WTC11 (cell line): ENCODE data around the gene ITPKA. TPM values are rescaled to one million over a fixed set of nuclear protein-coding genes. Genes with fewer than 3 reads are reported as not detected.

Experiments used
- ATAC-seq: fragments of 200-7000 bp; cut with Tn5 transposase; 2 replicates; pipeline ENCODE4 v1.10.0; 2021; ENCODE audit warnings: mild to moderate bottlenecking, moderate library complexity
- CTCF ChIA-PET: fragments of 300-600 bp; sonication (Branson Sonifier 250); formaldehyde crosslinking; loops from one replicate; lab custom pipeline; 2021; ENCODE audit warnings: antibody characterized with exemption; lab: Charles Lee
- POLR2A ChIA-PET: fragments of 350-600 bp; sonication (Branson Sonifier 250); formaldehyde crosslinking; loops from one replicate; lab custom pipeline; 2021; ENCODE audit warnings: antibody characterized with exemption; lab: Charles Lee
- DNase-seq: peaks from one replicate; pipeline ENCODE4 v3.0.0; 2021; ENCODE audit warnings: low spot score
- H3K27ac Mint-ChIP-seq: 2 replicates; pipeline ENCODE4 v1.8.0; 2021; ENCODE audit warnings: mixed read lengths
- H3K27me3 Mint-ChIP-seq: 2 replicates; pipeline ENCODE4 v1.8.0; 2021; ENCODE audit warnings: low read depth, mild to moderate bottlenecking, moderate library complexity, mixed read lengths
- H3K36me3 Mint-ChIP-seq: 2 replicates; pipeline ENCODE4 v1.8.0; 2021; ENCODE audit warnings: mixed read lengths
- H3K4me1 Mint-ChIP-seq: 2 replicates; pipeline ENCODE4 v1.8.0; 2022; ENCODE audit warnings: mixed read lengths
- H3K4me3 Mint-ChIP-seq: 2 replicates; pipeline ENCODE4 v1.8.0; 2021; ENCODE audit warnings: mild to moderate bottlenecking, moderate library complexity, mixed read lengths
- H3K9me3 Mint-ChIP-seq: 2 replicates; pipeline ENCODE4 v1.8.0; 2021; ENCODE audit warnings: mixed read lengths
- E2F1 ChIP-seq: sonication (generic); formaldehyde crosslinking; IDR thresholded peaks from 2 replicates; pipeline ENCODE4 v1.8.0; 2022; ENCODE audit warnings: mild to moderate bottlenecking, missing genetic modification reagents
- ETV6 ChIP-seq: sonication (generic); formaldehyde crosslinking; IDR thresholded peaks from 2 replicates; pipeline ENCODE4 v1.8.1; 2022; ENCODE audit warnings: mild to moderate bottlenecking, missing genetic modification reagents
- FOXJ3 ChIP-seq: sonication (generic); formaldehyde crosslinking; IDR thresholded peaks from 2 replicates; pipeline ENCODE4 v1.9.0; 2021; ENCODE audit warnings: missing genetic modification reagents, mild to moderate bottlenecking, borderline replicate concordance
- GTF2I ChIP-seq: fragments of 250-450 bp; sonication (Bioruptor Pico); conservative IDR thresholded peaks from 2 replicates; pipeline ENCODE4 v1.4.0; 2021; ENCODE audit warnings: mild to moderate bottlenecking
- HMGXB4 ChIP-seq: sonication (generic); formaldehyde crosslinking; IDR thresholded peaks from 2 replicates; pipeline ENCODE4 v1.8.1; 2023; ENCODE audit warnings: mild to moderate bottlenecking, moderate library complexity, missing genetic modification reagents
- IRF2 ChIP-seq: sonication (generic); formaldehyde crosslinking; IDR thresholded peaks from 2 replicates; pipeline ENCODE4 v1.8.0; 2022; ENCODE audit warnings: low read depth, missing genetic modification reagents, borderline replicate concordance
- MXD4 ChIP-seq: fragments of 250-450 bp; sonication (Bioruptor Pico); IDR thresholded peaks from 2 replicates; pipeline ENCODE4 v1.8.0; 2021; ENCODE audit warnings: mild to moderate bottlenecking, moderate library complexity, borderline replicate concordance
- MYBL2 ChIP-seq: sonication (generic); formaldehyde crosslinking; IDR thresholded peaks from 2 replicates; pipeline ENCODE4 v1.8.1; 2023; ENCODE audit warnings: mild to moderate bottlenecking, moderate library complexity, missing genetic modification reagents
- NR1H2 ChIP-seq: sonication (generic); formaldehyde crosslinking; IDR thresholded peaks from 2 replicates; pipeline ENCODE4 v1.9.0; 2021; ENCODE audit warnings: mild to moderate bottlenecking, moderate library complexity, missing genetic modification reagents
- TP53 ChIP-seq: sonication (generic); formaldehyde crosslinking; IDR thresholded peaks from 2 replicates; pipeline ENCODE4 v1.8.1; 2023; ENCODE audit warnings: mild to moderate bottlenecking, missing genetic modification reagents
- ZNF219 ChIP-seq: sonication (generic); formaldehyde crosslinking; IDR thresholded peaks from 2 replicates; pipeline ENCODE4 v1.8.0; 2023; ENCODE audit warnings: missing genetic modification reagents, mild to moderate bottlenecking, borderline replicate concordance
- ZNF281 ChIP-seq: sonication (generic); formaldehyde crosslinking; IDR thresholded peaks from 2 replicates; pipeline ENCODE4 v1.8.0; 2023; ENCODE audit warnings: mild to moderate bottlenecking, missing genetic modification reagents
- ZNF317 ChIP-seq: sonication (generic); formaldehyde crosslinking; IDR thresholded peaks from 2 replicates; pipeline ENCODE4 v1.8.1; 2023; ENCODE audit warnings: low read depth, mild to moderate bottlenecking, moderate library complexity, missing genetic modification reagents, borderline replicate concordance
- ZNF425 ChIP-seq: fragments of 250-450 bp; sonication (Bioruptor Pico); conservative IDR thresholded peaks from 2 replicates; pipeline ENCODE4 v1.9.0; 2021; ENCODE audit warnings: mild to moderate bottlenecking
- ZNF671 ChIP-seq: fragments of 250-450 bp; sonication (Bioruptor Pico); IDR thresholded peaks from 2 replicates; pipeline ENCODE4 v1.8.0; 2021; ENCODE audit warnings: mild to moderate bottlenecking
- total RNA-seq: library from RNA; stranded (reverse); gene quantifications from 3 replicates; pipeline ENCODE4 v1.2.3, GENCODE V29; 2021

ITPKA gene
- total RNA-seq, 1 experiment from 2014 or later, result 1.2 TPM

- TF ChIP-seq ZNF425 (CRISPR knock-in tag), result no peak
- no peak for TF ChIP-seq ZNF317
- no peak for TF ChIP-seq TP53
- TF ChIP-seq E2F1 (CRISPR knock-in tag), result no peak
- TF ChIP-seq, all 79 proteins: peak for 0
These were observed 51.5 kb downstream of the ITPKA start (continued) for GRCh38 chr15:41545218-41545617.

GRCh38 chr15:41546851-41547786, 53.4 kb downstream of the ITPKA start:
- no peak for TF ChIP-seq MXD4 (CRISPR knock-in tag)
- ChIA-PET POLR2A (no interaction called here), CTCF (interaction anchor here (2.2 to 3.9 kb wide), 2 partner anchors 10 to 11 kb away, joined by 6 to 24 read pairs; no protein-coding TSS in a partner anchor)
- no peak for ATAC-seq
- H3K27me3 Mint-ChIP-seq, result peaks cover 3% of the 10 kb centered on the region; the same call in 1 of the 2 replicates
- peaks cover 5% of the 10 kb centered on the region for H3K4me1 Mint-ChIP-seq
- H3K27ac Mint-ChIP-seq, result no peak overlapping the region
- H3K9me3 Mint-ChIP-seq, result no peaks in the 10 kb centered on the region
- H3K4me3 Mint-ChIP-seq, result no peak overlapping the region
- H3K36me3 Mint-ChIP-seq, result no peaks in the 10 kb centered on the region
- DNase-seq, result no peak

GRCh38 chr15:41550066-41550775, 56.5 kb downstream of the ITPKA start:
- ATAC-seq (no peak), DNase-seq (no peak)
- Mint-ChIP-seq H3K9me3 (no peaks in the 10 kb centered on the region), H3K4me1 (no peaks in the 10 kb centered on the region), H3K36me3 (no peaks in the 10 kb centered on the region), H3K27ac (no peak overlapping the region), H3K4me3 (no peak overlapping the region), H3K27me3 (0 out of 2 replicates have a peak, but pooled peaks cover under 1% of the 10 kb centered on the region)
- CTCF ChIA-PET, result no interaction called here
- POLR2A ChIA-PET, result no interaction called here
- TF ChIP-seq ZNF671 (CRISPR knock-in tag) (no peak), FOXJ3 (CRISPR knock-in tag) (no peak), GTF2I (CRISPR knock-in tag) (no peak), ZNF281 (no peak), HMGXB4 (CRISPR knock-in tag) (no peak), ETV6 (CRISPR knock-in tag) (no peak), IRF2 (CRISPR knock-in tag) (no peak), NR1H2 (no peak), MYBL2 (CRISPR knock-in tag) (no peak), ZNF219 (CRISPR knock-in tag) (no peak)
